Calu3 (cell line): ENCODE results near the gene SPAG16. TPM values are rescaled to one million over a fixed set of nuclear protein-coding genes. Genes with fewer than 3 reads are reported as not detected.
"Not testable (repeated sequence)": the region's sequence is repeated elsewhere in the genome, so short reads cannot be mapped to it uniquely, and the experiment has no call there.

Experiments
- BruUV-seq: library from RNA; stranded (reverse); fragments of 400-500 nt; replicated peaks from 2 replicates; lab custom pipeline; 2021; lab: Mats Ljungman, UMichigan
- CTCF ChIA-PET: fragments of 300-600 bp; sonication (Branson Sonifier 250); formaldehyde crosslinking; loops from one replicate; lab custom pipeline; 2022; ENCODE audit warnings: antibody characterized with exemption; lab: Charles Lee
- DNase-seq: peaks from one replicate; pipeline ENCODE4 v3.0.0; 2022
- H3K27ac Mint-ChIP-seq: one replicate; pipeline ENCODE4 v1.8.0; 2022; ENCODE audit warnings: mixed read lengths; ENCODE audit not compliant: unreplicated experiment
- H3K27me3 Mint-ChIP-seq: one replicate; pipeline ENCODE4 v1.8.0; 2022; ENCODE audit warnings: mixed read lengths; ENCODE audit not compliant: unreplicated experiment
- H3K36me3 Mint-ChIP-seq: one replicate; pipeline ENCODE4 v1.8.0; 2022; ENCODE audit warnings: mild to moderate bottlenecking, moderate library complexity, mixed read lengths; ENCODE audit not compliant: insufficient read depth, unreplicated experiment
- H3K4me1 Mint-ChIP-seq: one replicate; pipeline ENCODE4 v1.8.0; 2022; ENCODE audit warnings: mild to moderate bottlenecking, low read depth, mixed read lengths; ENCODE audit not compliant: unreplicated experiment
- H3K4me3 Mint-ChIP-seq: one replicate; pipeline ENCODE4 v1.8.0; 2022; ENCODE audit warnings: mild to moderate bottlenecking, low read depth, moderate library complexity, mixed read lengths; ENCODE audit not compliant: unreplicated experiment
- H3K9me3 Mint-ChIP-seq: one replicate; pipeline ENCODE4 v1.8.0; 2022; ENCODE audit warnings: low read depth, mixed read lengths; ENCODE audit not compliant: unreplicated experiment
- intact Hi-C: fragments of 100-400 bp; cut with micrococcal nuclease; formaldehyde crosslinking; loops from one replicate; pipeline ENCODE4 v1.10.0; 2022; ENCODE audit not compliant: unreplicated experiment
- total RNA-seq: library from RNA; stranded (reverse); gene quantifications from 2 replicates; pipeline ENCODE4 v1.2.3, GENCODE V29; 2022
- TF ChIP-seq, protein P1 (sequence below): fragments of 200-600 bp; IDR thresholded peaks from one replicate; pipeline ENCODE4 v1.8.0; 2022; ENCODE audit warnings: antibody characterized with exemption; ENCODE audit not compliant: unreplicated experiment

SPAG16 gene
- total RNA-seq, 1 experiment from 2014 or later = 30.2 TPM

DNA sequence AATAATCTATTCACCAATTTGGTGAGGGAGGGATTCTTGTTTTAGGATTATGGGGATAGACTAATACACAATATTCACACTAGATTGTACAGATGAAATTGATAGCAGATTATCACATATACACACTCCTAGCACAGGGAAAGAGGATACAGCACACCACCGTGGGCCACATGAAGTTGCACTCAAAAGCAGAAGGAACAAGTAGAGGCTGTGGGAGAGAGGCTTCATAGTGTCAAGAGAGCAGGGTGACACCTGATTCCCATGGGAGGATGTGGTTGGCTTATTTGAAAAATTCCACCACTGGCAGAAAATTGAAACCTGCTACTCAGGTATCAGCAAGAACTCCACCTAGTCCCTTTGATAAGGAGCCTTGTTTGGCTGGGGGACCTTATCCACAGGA lies 395.6 kb downstream of the SPAG16 start:
- peaks cover 2% of the 10 kb centered on the region for H3K9me3 Mint-ChIP-seq
- intact Hi-C loops = no loop called here

DNA sequence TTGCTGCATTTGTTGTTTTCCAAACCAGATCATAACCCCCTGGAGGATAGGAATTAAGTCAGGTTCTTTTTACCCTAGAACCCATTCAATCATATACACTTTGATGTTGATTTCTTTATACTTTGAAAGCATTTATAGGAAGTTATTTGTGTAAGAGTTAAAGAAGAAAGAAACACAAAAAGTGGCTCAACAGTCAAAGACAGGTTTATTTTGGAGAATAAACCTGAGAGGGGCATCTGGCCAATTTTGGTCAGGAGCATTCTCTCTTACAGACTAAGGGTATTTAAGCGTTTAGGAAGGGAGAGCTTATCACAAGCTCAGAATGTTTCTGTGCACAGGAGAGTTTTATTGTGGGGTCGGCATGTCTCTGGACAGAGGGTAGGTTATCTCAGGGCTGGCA lies 398.0 kb downstream of the SPAG16 start:
- Mint-ChIP-seq H3K27me3 (no peaks in the 10 kb centered on the region), H3K27ac (no peak overlapping the region), H3K9me3 (peaks cover 2% of the 10 kb centered on the region), H3K36me3 (no peaks in the 10 kb centered on the region), H3K4me1 (no peaks in the 10 kb centered on the region), H3K4me3 (no peak overlapping the region)
- no peak for DNase-seq
- no TSS peak for BruUV-seq
- TF ChIP-seq, protein P1, sequence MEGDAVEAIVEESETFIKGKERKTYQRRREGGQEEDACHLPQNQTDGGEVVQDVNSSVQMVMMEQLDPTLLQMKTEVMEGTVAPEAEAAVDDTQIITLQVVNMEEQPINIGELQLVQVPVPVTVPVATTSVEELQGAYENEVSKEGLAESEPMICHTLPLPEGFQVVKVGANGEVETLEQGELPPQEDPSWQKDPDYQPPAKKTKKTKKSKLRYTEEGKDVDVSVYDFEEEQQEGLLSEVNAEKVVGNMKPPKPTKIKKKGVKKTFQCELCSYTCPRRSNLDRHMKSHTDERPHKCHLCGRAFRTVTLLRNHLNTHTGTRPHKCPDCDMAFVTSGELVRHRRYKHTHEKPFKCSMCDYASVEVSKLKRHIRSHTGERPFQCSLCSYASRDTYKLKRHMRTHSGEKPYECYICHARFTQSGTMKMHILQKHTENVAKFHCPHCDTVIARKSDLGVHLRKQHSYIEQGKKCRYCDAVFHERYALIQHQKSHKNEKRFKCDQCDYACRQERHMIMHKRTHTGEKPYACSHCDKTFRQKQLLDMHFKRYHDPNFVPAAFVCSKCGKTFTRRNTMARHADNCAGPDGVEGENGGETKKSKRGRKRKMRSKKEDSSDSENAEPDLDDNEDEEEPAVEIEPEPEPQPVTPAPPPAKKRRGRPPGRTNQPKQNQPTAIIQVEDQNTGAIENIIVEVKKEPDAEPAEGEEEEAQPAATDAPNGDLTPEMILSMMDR = no peak
- intact Hi-C loops = no loop called here
- CTCF ChIA-PET = no interaction called here

More for the DNA sequence above, 395.6 kb downstream of the SPAG16 start:
- no peak for DNase-seq
- H3K27ac Mint-ChIP-seq = no peak overlapping the region
- H3K36me3 Mint-ChIP-seq = no peaks in the 10 kb centered on the region
- H3K4me3 Mint-ChIP-seq = no peak overlapping the region
- TF ChIP-seq, protein P1 = no peak
- CTCF ChIA-PET = interaction anchor here (0.6 kb wide), 1 partner anchor 998 kb away, joined by 3 read pairs; no protein-coding TSS in a partner anchor
- no peaks in the 10 kb centered on the region for H3K4me1 Mint-ChIP-seq
- no peaks in the 10 kb centered on the region for H3K27me3 Mint-ChIP-seq
- no TSS peak for BruUV-seq

DNA sequence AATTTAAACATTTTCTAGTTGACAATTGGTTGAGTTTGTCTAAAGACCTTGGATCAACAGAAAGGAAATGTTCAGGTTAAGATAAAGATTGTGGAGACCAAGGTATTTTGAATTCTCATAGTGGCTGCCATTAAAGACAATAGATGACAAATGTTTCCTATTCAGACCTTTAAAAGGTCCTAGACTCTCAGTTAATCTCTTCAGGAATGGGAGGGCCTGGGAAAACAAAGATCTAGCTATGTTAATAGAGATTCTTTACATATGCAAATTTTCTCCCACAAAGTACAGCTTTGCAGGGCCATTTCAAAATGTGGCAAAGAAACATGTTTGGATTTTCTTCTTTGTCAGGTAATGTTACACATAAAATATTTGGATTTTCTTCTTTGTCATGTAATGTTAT lies 403.9 kb downstream of the SPAG16 start:
- intact Hi-C loops = no loop called here
- H3K4me3 Mint-ChIP-seq = no peak overlapping the region
- no peak overlapping the region for H3K27ac Mint-ChIP-seq
- no TSS peak for BruUV-seq
- TF ChIP-seq, protein P1 = no peak
- CTCF ChIA-PET = no interaction called here
- peaks cover 9% of the 10 kb centered on the region for H3K9me3 Mint-ChIP-seq
- no peaks in the 10 kb centered on the region for H3K4me1 Mint-ChIP-seq
- no peaks in the 10 kb centered on the region for H3K27me3 Mint-ChIP-seq
- no peak for DNase-seq
- no peaks in the 10 kb centered on the region for H3K36me3 Mint-ChIP-seq

DNA sequence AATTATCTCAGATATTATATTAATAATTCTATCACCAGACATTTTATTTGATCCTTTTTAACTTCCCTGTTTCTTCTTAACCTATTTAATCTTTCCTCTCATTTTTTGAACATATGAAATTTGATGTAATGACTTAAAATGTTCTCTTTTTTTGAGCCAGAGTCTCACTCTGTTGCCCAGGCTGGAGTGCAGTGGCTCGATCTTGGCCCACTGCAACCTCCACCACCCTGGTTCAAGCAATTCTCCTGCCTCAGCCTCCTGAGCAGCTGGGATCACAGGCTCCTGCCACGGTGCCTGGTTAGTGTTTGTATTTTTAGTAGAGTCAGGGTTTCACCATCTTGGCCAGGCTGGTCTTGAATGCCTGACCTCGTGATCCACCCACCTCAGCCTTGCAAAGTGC lies 404.6 kb downstream of the SPAG16 start:
- H3K4me3 Mint-ChIP-seq, H3K36me3 Mint-ChIP-seq, H3K27me3 Mint-ChIP-seq, H3K27ac Mint-ChIP-seq, H3K4me1 Mint-ChIP-seq, intact Hi-C loops, BruUV-seq, CTCF ChIA-PET, DNase-seq, H3K9me3 Mint-ChIP-seq: not testable (repeated sequence)

DNA sequence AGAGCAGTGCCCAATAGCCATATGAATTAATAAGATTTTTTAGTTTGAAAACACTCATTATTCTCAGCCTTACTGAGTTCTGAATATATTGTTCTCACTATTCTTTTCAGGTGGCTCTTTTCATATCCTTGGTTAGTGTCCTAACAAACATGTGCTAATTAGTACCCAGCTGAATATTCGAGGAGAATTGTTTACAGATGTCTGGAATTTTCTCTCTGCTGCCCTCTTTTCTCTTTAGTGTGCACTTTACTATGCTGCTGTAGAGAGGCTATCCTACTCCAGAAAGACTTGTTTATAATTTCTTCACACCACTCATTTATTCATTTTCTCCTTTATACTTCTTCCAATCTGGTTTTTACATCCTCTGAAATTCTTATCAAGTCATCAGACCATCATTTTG lies 405.3 kb downstream of the SPAG16 start:
- H3K9me3 Mint-ChIP-seq = peaks cover 9% of the 10 kb centered on the region
- H3K27ac Mint-ChIP-seq = no peak overlapping the region
- no peaks in the 10 kb centered on the region for H3K27me3 Mint-ChIP-seq
- H3K4me3 Mint-ChIP-seq = no peak overlapping the region
- no peak for DNase-seq
- CTCF ChIA-PET = no interaction called here
- BruUV-seq = no TSS peak
- no peaks in the 10 kb centered on the region for H3K36me3 Mint-ChIP-seq
- intact Hi-C loops = no loop called here
- H3K4me1 Mint-ChIP-seq = no peaks in the 10 kb centered on the region
- TF ChIP-seq, protein P1 = no peak
